Neural crest cell (in vitro differentiated cells): ENCODE data around the gene HEBP1. TPM values are rescaled to one million over a fixed set of nuclear protein-coding genes. Genes with fewer than 3 reads are reported as not detected.

ENCODE experiments used
- DNase-seq: peaks from one replicate; pipeline ENCODE4 v3.0.0; 2021; ENCODE audit warnings: low read depth, mixed read lengths, low spot score
- H3K27ac Mint-ChIP-seq: one replicate; pipeline ENCODE4 v1.8.0; 2021; ENCODE audit warnings: mild to moderate bottlenecking, mixed read lengths; ENCODE audit not compliant: unreplicated experiment
- H3K27me3 Mint-ChIP-seq: 2 replicates; pipeline ENCODE4 v1.8.0; 2021; ENCODE audit warnings: low read depth, mild to moderate bottlenecking, mixed read lengths
- H3K36me3 Mint-ChIP-seq: 2 replicates; pipeline ENCODE4 v1.8.0; 2021; ENCODE audit warnings: low read depth, mild to moderate bottlenecking, mixed read lengths
- H3K4me1 Mint-ChIP-seq: 2 replicates; pipeline ENCODE4 v1.8.0; 2021; ENCODE audit warnings: mixed read lengths
- H3K4me3 Mint-ChIP-seq: one replicate; pipeline ENCODE4 v1.8.0; 2021; ENCODE audit warnings: mild to moderate bottlenecking, mixed read lengths
- H3K9me3 Mint-ChIP-seq: 2 replicates; pipeline ENCODE4 v1.8.0; 2021; ENCODE audit warnings: mixed read lengths
- total RNA-seq: library from RNA; stranded (reverse); gene quantifications from 2 replicates; pipeline ENCODE4 v1.2.1, GENCODE V29; 2021
- TF ChIP-seq, protein P1 (sequence below): fragments of 200-600 bp; sonication (generic); conservative IDR thresholded peaks from 2 replicates; pipeline ENCODE4 v1.5.0; 2021; ENCODE audit warnings: antibody characterized with exemption, mild to moderate bottlenecking

The HEBP1 gene
- total RNA-seq, 1 donor from 2014 or later, result 23.6 TPM

DNA sequence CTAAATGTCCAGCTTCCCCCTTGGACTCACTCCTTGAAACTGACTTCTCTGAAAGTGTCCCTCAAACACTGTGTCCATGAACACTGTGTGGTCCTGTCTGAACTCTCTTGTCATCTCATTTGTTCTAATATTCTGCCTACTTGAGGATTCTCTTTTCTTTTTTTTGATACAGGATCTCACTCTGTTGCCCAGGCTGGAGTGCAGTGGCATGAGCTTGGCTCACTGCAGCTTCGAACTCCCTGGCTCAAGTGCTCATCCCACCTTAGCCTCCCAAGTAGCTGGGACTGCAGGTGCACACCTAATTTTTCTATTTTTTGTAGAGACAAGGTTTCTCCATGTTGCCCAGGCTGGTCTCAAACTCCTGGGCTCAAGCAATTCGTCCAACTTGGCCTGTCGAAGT, 4.9 kb upstream of the HEBP1 start:
- Mint-ChIP-seq H3K27ac (no peak overlapping the region), H3K27me3 (peaks cover 25% of the 10 kb centered on the region), H3K4me1 (peaks cover 11% of the 10 kb centered on the region), H3K36me3 (no peaks in the 10 kb centered on the region), H3K9me3 (no peaks in the 10 kb centered on the region), H3K4me3 (no peak overlapping the region)
- TF ChIP-seq, protein P1, sequence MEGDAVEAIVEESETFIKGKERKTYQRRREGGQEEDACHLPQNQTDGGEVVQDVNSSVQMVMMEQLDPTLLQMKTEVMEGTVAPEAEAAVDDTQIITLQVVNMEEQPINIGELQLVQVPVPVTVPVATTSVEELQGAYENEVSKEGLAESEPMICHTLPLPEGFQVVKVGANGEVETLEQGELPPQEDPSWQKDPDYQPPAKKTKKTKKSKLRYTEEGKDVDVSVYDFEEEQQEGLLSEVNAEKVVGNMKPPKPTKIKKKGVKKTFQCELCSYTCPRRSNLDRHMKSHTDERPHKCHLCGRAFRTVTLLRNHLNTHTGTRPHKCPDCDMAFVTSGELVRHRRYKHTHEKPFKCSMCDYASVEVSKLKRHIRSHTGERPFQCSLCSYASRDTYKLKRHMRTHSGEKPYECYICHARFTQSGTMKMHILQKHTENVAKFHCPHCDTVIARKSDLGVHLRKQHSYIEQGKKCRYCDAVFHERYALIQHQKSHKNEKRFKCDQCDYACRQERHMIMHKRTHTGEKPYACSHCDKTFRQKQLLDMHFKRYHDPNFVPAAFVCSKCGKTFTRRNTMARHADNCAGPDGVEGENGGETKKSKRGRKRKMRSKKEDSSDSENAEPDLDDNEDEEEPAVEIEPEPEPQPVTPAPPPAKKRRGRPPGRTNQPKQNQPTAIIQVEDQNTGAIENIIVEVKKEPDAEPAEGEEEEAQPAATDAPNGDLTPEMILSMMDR, result no peak
- no peak for DNase-seq

DNA sequence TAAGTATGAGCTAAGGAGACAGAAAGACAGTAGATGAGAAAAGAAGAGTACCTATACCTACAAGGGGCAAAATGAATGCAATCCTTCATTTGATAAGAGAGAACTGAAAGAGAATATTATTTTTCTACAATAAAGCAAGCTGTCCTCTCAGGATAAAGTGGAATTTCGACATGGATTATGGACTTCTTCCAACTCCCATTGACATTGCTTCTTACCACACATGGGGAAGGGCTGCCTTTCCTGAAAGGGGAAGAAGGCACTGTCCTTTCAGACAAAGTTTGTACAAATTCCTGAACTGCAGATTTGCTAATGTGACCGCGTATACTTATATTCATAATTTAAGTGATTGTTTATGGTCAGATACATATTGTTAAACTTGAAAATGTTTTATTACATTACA, 4.3 kb upstream of the HEBP1 start:
- H3K27ac Mint-ChIP-seq, result no peak overlapping the region
- no peaks in the 10 kb centered on the region for H3K36me3 Mint-ChIP-seq
- TF ChIP-seq, protein P1, result no peak
- no peaks in the 10 kb centered on the region for H3K9me3 Mint-ChIP-seq
- H3K4me3 Mint-ChIP-seq, result peak overlapping the region; percentile 38
- no peak for DNase-seq
- peaks cover 16% of the 10 kb centered on the region for H3K4me1 Mint-ChIP-seq
- H3K27me3 Mint-ChIP-seq, result peaks cover 29% of the 10 kb centered on the region

DNA sequence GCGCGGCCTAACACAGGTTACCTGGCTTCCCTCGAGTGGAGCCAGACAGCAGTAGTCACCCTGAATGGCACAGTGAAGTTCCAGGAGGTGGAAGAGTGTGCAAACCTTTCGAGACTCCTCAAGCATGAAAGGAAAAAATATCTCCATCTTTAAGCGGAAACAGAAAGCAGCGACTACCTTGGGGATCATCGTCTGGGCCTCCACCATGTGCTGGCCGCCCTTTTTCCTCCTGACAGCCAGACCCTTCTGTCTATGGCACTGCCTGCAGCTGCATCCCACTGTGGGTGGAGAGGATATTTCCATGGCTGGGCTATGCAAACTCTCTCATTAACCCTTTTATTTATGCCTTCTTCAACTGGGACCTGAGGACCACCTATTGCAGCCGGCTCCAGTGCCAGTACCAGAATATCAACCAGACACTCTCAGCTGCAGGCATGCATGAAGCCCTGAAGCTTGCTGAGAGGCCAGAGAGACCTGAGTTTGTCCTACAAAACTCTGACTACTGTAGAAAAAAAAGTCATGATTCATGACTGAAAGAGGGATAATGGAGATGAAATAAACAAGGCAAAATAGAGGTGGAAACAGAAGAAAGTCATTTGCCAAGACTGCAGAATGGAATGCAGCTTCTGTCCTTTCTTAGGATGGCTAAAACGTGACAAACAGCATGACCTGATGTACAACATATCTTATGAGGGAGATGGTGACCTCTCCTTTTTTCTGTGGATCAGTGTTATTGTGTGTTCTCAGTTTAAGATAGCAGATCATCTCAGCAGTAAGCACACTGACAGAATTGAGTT, 2.4 kb upstream of the HEBP1 start:
- H3K4me1 Mint-ChIP-seq, result peaks cover 23% of the 10 kb centered on the region
- H3K9me3 Mint-ChIP-seq, result no peaks in the 10 kb centered on the region
- peak overlapping the region; percentile 84 for H3K4me3 Mint-ChIP-seq
- TF ChIP-seq, protein P1, result no peak
- H3K27ac Mint-ChIP-seq, result no peak overlapping the region
- H3K27me3 Mint-ChIP-seq, result peaks cover 31% of the 10 kb centered on the region
- no peaks in the 10 kb centered on the region for H3K36me3 Mint-ChIP-seq
- no peak for DNase-seq

DNA sequence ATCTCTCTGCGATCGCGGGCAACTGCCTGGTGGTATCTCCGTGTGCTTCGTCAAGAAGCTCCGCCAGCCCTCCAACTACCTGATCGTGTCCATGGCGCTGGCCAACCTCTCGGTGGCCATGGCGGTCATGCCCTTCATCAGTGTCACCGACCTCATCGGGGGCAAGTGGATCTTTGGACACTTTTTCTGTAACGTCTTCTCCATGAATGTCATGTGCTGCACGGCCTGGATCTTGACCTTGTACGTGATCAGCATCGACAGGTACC, 1.6 kb upstream of the HEBP1 start:
- H3K27me3 Mint-ChIP-seq, result peaks cover 31% of the 10 kb centered on the region
- no peaks in the 10 kb centered on the region for H3K36me3 Mint-ChIP-seq
- no peak overlapping the region for H3K27ac Mint-ChIP-seq
- no peaks in the 10 kb centered on the region for H3K9me3 Mint-ChIP-seq
- peaks cover 23% of the 10 kb centered on the region for H3K4me1 Mint-ChIP-seq
- DNase-seq, result no peak
- TF ChIP-seq, protein P1, result no peak
- peak overlapping the region; percentile 84 for H3K4me3 Mint-ChIP-seq

DNA sequence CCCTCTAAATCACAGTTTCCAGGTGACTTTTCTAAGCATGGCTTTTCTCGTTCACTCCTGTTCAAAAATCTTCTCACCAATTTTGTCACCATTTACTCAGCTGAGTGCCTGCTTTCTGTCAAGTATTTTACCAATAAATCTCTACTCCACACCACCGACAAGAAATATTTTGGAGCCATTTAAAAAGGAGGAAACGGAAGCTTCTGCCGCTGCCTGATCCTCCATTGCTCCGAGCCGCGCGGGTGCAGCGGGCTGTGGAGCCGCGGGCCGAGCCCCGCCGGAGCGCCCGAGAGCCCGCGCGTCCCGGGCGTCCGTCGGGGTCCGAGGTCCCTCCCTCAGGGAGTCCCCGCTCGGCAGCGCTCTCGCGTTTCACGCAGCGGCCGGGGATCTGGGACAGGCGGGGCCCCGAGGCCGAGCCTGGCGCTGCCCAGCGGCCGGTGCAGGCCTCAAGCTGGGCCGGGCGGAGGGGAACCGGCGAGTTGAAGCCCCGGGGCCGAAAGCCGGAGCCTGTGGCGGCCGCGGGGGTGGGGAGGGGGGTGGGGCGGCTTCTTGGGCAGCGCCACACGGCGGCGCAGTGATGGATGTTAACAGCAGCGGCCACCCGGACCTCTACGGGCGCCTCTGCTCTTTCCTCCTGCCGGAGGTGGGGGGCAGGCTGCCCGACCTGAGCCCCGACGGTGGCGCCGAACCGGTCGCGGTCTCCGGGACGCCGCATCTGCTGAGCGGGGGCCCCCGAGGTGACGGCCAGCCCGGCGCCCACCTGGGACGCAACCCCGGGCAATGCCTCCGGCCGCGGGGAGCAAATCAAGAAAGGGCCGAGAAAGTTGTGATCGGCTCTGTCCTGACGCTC, 1.1 kb upstream of the HEBP1 start:
- peak; percentile 52 for DNase-seq
- Mint-ChIP-seq H3K27me3 (peaks cover 31% of the 10 kb centered on the region), H3K4me1 (peaks cover 23% of the 10 kb centered on the region), H3K9me3 (no peaks in the 10 kb centered on the region), H3K27ac (peak overlapping the region; percentile 52), H3K4me3 (peak overlapping the region; percentile 90), H3K36me3 (no peaks in the 10 kb centered on the region)
- TF ChIP-seq, protein P1, result peak; percentile 63
